Measurements from ENCODE around the gene KCNJ16.

KCNJ16 gene

DNA sequence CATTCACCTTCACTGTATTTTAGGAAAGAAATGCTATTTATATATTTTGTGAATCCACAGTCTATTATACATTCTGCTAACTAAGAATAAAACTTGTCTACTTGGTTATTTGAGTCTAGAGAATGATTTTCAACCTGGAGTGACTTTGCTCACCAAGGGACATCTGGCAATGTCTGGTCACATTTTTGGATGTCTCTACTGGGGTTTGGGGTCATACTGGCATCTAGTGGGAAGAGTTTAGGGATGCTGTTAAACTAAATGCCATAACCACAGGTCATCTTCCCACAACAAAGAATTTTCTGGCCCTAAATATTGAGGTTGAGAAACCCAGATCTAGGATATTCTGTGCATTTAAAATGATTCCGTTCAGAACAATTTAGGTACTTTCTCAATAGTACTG is 26.0 kb downstream of the KCNJ16 start:
- DNase-seq = no peak

DNA sequence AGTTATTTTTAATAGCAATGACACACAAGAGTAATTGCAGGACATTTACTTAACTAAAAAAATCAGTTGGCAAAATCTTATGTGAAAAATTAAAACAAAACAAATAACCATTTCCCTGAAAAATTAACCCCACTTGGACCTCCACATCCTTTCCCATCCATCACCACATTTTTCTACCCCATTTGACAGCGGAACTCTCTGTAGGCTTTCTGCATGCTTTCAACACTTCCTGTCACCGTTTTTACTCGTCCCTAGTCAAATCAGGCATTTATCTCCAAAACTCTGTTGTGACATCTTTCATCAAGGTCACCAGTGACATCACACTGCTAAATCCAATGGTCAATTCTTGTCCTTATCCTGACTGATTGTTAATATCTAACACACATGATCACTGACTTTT is 27.5 kb downstream of the KCNJ16 start:
- DNase-seq = no peak

DNA sequence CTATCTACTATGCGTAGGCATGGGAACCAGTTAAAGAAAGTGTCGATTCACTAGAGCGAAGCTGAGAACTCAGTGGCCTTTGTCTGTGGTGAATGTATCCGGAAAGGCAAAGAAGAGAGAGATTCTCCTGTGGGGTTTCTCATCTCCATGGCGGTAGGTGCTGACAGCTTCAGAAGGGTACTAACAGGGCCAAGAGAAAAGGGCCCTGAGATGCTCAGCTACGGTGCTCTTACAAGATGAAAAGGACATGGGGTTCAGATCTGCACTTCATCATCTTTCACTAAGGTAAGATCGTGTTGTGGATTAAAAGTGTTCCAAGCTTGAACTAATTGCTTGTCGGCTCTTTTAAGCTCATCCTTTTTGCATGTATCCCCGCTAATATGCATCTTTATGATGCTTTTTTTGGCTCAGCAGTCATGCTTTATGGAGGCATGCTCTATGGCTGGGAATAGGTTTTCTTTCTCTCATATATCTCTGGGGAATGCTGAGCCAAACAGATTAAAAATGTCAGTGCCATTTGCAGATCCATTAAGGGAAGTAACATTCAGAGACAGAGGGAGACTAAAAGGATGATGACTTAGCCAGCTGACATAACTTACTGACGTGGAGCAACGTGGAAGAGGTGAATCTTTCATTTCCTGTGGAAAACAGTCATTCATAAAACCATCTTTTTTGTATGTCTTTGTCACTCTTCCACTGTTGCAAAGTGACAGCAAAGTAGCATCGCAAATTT is 29.9 kb downstream of the KCNJ16 start:
- DNase-seq = no peak

- no peak for DNase-seq
These were observed 30.6 kb downstream of the KCNJ16 start for GRCh38 chr17:70105641-70106040.

GRCh38 chr17:70106551-70106950 is 31.5 kb downstream of the KCNJ16 start:
- no peak for DNase-seq

DNA sequence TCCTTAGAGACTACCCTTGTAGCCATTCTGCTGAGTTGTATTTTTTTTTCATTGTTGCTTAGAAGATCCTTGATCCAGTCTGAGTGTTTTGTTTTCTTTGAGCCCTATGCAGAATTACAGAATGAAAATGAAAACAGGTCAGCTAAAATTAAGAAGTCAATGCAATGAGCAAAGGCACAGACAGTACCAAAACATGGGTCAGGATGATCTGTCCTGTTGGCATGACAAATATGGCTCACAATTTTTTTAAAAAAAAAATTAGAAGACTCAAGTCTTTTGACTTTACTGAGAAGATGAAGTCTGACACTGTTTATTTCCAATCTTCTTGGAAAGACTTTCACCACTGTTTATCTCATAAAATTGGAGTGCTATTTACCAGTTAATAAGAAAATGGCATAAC is 32.4 kb downstream of the KCNJ16 start:
- no peak for DNase-seq

- no peak for DNase-seq
These were observed 33.0 kb downstream of the KCNJ16 start for GRCh38 chr17:70107904-70108565.

DNA sequence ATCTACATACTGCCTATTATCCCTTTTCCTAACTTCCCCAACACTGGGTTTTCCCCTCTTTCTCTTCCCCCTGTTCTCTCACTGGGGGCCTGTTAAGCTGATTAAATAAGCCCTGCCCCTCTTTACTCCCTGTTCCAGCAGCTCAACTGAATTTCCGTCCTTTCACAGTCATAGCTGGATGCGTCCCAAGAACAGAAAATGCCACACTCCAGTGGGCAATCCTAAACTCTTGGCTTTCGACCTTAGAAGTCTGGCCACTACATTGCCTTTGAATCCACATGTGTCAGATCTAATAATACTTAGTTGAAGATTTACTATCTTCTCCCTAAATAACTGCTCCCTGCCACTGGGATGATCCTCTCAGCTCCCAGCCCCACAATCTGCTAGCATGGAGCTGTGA is 34.5 kb downstream of the KCNJ16 start:
- no peak for DNase-seq

DNA sequence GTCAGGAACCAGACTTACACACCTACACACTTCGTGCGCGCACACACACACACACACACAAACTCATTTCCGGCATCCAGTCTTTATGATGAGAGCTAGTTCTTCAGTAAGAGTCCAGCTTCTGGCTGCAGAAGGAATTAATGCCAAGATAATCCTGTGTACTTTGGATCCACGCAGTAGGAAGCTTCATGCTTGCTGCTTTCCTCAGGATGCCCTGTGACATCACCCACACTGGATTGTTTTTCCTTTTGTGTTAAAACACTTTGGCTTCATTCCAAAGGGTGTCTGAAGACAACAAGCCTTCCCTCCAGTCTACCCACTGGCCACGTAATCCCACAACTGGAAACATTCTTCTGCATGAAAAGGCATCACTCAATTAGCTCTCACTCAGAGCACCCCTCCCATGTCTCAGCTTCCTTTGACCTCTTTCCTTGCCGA is 35.4 kb downstream of the KCNJ16 start:
- DNase-seq = no peak

DNA sequence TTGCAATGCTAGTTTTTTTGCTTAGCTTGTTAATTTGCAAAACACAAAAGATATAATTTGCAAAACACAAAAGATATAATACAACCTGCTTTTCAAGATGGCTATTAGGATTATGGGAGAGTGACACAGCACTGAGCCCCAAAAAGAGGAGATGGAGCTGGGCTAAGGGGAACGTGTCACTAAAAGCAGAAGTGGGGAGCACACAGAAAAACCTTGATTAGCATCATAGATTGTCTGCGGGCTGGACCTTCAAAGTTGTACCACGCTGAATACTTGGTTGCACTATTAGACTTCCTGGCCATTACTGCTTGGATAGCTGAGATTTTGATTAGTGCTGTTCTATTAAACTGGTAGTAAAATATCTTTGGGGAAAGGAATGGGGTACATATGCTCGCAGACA is 36.2 kb downstream of the KCNJ16 start:
- no peak for DNase-seq

DNA sequence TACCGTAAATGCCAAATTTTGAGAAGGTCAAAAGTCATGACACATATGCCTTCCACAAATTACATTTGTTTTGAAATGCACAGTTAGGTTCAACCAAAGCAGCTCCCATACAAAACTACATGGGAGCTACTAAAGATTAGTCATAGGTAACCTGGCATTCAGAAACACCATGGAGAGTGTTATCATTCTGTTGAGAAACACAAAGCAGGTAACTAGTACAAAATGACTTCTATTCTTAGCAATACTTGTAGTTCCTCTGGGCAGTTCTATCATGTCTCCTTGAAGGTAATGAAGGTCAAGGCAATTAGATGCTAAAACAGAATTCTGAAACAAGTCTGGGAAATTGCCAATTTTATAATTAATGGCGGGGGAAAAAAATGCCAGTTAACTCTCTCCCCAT is 39.4 kb downstream of the KCNJ16 start:
- DNase-seq = no peak

GRCh38 chr17:70115126-70115525 is 40.1 kb downstream of the KCNJ16 start:
- DNase-seq = no peak

- no peak for DNase-seq
These were observed 41.9 kb downstream of the KCNJ16 start for GRCh38 chr17:70116919-70117318.

GRCh38 chr17:70119545-70119944 is 44.5 kb downstream of the KCNJ16 start:
- DNase-seq = no peak

DNA sequence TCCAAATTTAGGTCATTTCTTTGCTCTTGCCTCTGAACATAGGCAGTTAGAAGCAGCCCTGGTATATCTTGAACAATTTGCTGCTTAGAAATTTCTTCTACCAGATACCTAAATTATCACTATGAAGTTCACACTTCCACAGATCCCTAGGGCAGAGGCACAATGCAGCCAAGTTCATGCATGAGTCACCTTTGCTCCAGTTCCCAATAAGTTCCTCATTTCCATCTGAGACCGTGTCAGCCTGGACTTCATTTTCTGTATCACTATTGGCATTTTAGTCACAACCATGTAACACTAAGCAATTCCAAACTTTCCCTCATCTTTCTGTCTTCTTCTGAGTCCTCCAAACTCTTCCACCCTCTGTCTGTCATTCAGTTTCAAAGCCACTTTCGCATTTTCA is 45.0 kb downstream of the KCNJ16 start:
- DNase-seq = no peak

DNA sequence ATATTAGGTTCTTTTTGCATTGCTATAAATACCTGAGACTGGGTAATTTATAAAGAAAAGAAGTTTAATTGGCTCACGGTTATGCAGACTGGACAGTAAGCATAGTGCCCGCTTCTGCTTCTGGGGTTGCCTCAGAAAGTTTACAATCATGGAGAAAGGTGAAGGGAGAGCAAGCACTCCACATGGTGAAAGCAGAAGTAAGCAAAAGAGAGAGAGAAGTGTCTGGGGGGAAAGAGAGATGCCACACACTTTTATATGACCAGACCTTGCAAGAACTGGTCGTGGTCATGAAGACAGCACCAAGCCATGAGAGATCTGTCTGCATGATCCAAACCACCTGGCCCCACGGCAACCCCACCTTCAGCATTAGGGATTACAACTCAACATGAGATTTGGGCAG is 45.4 kb downstream of the KCNJ16 start:
- no peak for DNase-seq

DNA sequence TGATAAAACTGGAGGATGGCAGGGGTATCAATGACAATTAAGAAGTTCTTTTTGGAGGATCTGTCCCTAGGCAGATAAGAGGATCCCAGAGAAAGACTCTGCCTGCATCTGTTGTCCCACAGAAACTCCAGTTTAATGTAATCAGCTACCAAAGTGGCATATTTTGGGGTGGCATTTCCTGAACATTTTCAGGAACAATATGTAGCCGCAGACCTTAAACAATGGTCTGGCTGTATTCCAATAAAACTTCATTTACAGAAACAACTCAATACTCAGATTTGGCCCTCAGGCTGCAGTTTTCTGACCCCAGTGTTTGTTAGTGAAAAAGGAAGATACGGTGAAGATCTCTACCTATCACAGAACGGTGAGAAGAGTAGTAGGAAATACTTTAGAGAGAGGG is 46.1 kb downstream of the KCNJ16 start:
- no peak for DNase-seq

DNA sequence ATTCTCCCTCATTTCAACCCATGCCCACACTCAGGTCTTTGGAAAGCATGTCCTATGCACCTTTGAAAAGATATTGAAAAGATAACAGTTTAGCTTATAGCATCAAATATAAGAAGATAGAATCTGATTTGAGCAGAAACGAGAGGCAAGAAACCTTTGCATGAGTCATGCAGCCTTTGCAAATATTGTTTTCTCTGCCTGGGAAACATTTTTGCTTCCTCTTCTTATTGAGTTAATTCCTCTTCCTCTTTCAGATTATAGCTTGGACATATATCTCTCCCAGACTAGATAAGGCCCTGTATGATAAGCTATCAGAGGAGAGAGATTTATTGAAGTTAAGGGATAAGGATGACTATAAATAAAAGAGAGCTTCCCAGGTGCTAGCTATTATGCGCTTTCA is 48.2 kb downstream of the KCNJ16 start:
- no peak for DNase-seq

DNA sequence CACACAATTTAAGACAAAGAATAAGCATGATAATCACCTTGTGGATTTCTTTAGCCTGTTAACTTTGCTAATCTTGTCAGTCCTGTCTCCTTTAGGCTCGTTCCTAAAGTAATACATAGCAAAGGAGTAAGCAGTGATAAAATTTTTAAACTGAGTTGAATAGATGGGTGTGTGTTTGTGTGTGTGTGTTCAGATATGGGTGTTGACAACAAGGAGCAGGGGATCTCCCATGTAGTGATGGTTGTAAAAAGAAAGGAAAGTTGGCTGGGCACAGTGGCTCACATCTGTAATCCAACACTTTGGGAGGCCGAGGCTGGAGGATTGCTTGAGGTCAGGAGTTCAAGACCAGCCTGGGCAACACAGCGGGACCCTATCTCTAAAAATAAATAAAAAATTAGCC is 49.7 kb downstream of the KCNJ16 start:
- DNase-seq = no peak

GRCh38 chr17:70127221-70127873 is 52.3 kb downstream of the KCNJ16 start:
- DNase-seq = no peak

DNA sequence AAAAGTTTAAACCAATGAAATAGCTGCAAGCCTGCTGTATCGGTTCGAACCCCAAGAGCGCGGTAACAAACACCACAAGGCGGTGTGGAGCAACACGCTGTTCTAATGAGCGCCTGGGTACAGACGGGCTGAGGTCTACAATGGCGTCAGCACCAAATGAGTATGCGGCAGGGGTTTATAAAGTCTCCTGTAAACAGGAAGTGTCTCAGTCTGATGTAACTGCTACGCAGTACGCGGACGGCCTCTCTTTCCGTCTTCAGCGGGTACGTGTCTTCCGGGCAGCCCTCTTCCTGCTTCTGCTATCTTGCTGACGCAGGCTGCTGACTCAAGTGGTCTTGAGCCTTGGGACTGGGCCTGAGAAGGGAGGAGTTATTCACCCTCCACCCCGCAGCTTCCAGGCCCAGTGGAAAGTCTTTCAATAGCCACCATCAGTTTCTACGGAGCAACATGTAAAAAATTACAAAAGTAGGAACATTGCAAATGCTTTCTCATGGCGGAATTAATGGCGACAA is 53.8 kb downstream of the KCNJ16 start:
- no peak for DNase-seq

DNA sequence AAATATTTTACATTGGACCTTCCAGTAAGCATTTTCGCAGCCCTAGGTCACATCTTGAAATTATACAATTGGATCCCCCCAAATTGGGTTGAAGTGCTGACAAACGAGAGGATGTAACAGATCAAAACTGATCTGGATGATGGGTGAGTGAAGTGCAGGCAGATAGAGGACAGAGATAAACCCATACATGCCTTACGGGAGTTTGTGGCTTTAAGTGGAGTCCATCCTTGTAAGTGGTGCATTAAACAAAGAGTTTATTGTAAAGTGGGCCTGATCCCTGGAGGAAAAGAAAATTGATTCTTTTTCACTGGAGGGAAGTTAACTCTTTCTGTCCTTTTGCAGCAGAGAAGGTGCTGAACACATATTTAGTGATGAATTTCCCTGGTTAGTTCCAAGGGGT is 55.3 kb downstream of the KCNJ16 start:
- no peak for DNase-seq

DNA sequence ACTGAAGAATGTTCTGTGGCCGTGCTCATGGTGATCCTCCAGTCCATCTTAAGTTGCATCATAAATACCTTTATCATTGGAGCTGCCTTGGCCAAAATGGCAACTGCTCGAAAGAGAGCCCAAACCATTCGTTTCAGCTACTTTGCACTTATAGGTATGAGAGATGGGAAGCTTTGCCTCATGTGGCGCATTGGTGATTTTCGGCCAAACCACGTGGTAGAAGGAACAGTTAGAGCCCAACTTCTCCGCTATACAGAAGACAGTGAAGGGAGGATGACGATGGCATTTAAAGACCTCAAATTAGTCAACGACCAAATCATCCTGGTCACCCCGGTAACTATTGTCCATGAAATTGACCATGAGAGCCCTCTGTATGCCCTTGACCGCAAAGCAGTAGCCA is 57.5 kb downstream of the KCNJ16 start:
- no peak for DNase-seq

DNA sequence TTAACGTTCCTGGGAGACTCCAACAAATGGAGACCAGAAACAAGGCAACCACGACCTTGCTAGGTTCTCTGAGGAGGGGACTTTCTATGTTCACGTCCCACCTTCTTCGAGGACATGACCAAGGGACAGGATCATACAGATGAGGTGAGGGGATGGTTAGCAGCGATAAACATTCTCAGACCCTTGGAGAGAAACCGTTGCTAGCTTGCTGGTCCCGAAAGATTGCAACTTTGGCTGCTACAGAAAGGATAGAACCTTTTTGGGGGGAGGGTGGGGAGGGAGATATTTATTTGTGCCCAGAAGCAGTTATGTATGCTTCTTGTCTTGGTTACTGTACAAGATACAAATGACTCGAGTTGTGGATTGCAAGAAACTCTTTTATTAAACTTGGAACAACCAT is 59.0 kb downstream of the KCNJ16 start:
- no peak for DNase-seq
